C4-2B (cell line): Measurements from ENCODE around the gene TUBGCP6.

Experiments used
- H3K27ac ChIP-seq: fragments of 450-650 bp; 2 replicates; pipeline ENCODE4 v1.5.1; 2017
- CTCF ChIP-seq: fragments of 450-650 bp; conservative IDR thresholded peaks from 2 replicates; pipeline ENCODE4 v1.5.1; 2017; ENCODE audit warnings: mild to moderate bottlenecking
- ZFX ChIP-seq: fragments of 450-650 bp; IDR thresholded peaks from 2 replicates; pipeline ENCODE4 v1.6.1; 2017

Gene TUBGCP6

GRCh38 chr22:50282361-50283155, 37.7 kb upstream of the TUBGCP6 start:
- no peak for TF ChIP-seq ZFX
- no peak for TF ChIP-seq CTCF
- no peak overlapping the region for H3K27ac ChIP-seq

GRCh38 chr22:50281957-50282356, 37.1 kb upstream of the TUBGCP6 start:
- no peak for TF ChIP-seq CTCF
- TF ChIP-seq ZFX: no peak

GRCh38 chr22:50281384-50281760, 36.5 kb upstream of the TUBGCP6 start:
- H3K27ac ChIP-seq: no peak overlapping the region
- TF ChIP-seq CTCF (no peak), ZFX (no peak)

More at GRCh38 chr22:50281957-50282356, 37.1 kb upstream of the TUBGCP6 start:
- H3K27ac ChIP-seq: no peak overlapping the region

GRCh38 chr22:50280708-50281383, 36.0 kb upstream of the TUBGCP6 start:
- TF ChIP-seq CTCF (no peak), ZFX (no peak)
- no peak overlapping the region for H3K27ac ChIP-seq

GRCh38 chr22:50280022-50280707, 35.3 kb upstream of the TUBGCP6 start:
- H3K27ac ChIP-seq: no peak overlapping the region
- TF ChIP-seq CTCF (no peak), ZFX (no peak)

- H3K27ac ChIP-seq: no peak overlapping the region
- TF ChIP-seq ZFX (no peak), CTCF (no peak)
Measured at GRCh38 chr22:50278956-50279619, 34.3 kb upstream of the TUBGCP6 start.
